SKM-1 (cell line): ENCODE results near the gene PCDHA8.
"Not testable (repeated sequence)": the region's sequence is repeated elsewhere in the genome, so short reads cannot be mapped to it uniquely, and the experiment has no call there.

Experiments used
- DNase-seq: peaks from one replicate; lab custom pipeline; 2025; ENCODE audit not compliant: unreplicated experiment; lab: John Stamatoyannopoulos, UW

The PCDHA8 gene

GRCh38 chr5:140870221-140871201, 29.5 kb downstream of the PCDHA8 start:
- no peak for DNase-seq

- no peak for DNase-seq
Measured at GRCh38 chr5:140875085-140876065, 34.4 kb downstream of the PCDHA8 start, which contains the start of gene PCDHA12. Gene PCDHA12 (plus strand): TSS chr5:140875308. CDS start chr5:140875473, 165 bp downstream.

GRCh38 chr5:140876541-140877261, 35.7 kb downstream of the PCDHA8 start:
- DNase-seq = not testable (repeated sequence)

GRCh38 chr5:140877262-140877581, 36.2 kb downstream of the PCDHA8 start:
- no peak for DNase-seq

- DNase-seq = no peak
Measured at GRCh38 chr5:140881889-140882590, 41.1 kb downstream of the PCDHA8 start, which contains the start of gene PCDHA13. Gene PCDHA13 (plus strand): TSS chr5:140882124. CDS start chr5:140882269, 145 bp downstream.

- no peak for DNase-seq
Measured at GRCh38 chr5:140882591-140882899, 41.6 kb downstream of the PCDHA8 start.

- DNase-seq = no peak
Measured at GRCh38 chr5:140883373-140883772, 42.4 kb downstream of the PCDHA8 start.

GRCh38 chr5:140883927-140884697, 43.1 kb downstream of the PCDHA8 start:
- no peak for DNase-seq
